GM12874 (cell line): Measurements from ENCODE around the gene SCCPDH.

Source experiments
- TF ChIP-seq, protein P1 (sequence below): IDR thresholded peaks from 2 replicates; pipeline ENCODE4 v1.5.1; 2011; ENCODE audit warnings: low read depth, mild to moderate bottlenecking, control low read depth, low read length, moderate library complexity; ENCODE audit not compliant: insufficient read depth

The SCCPDH gene

DNA sequence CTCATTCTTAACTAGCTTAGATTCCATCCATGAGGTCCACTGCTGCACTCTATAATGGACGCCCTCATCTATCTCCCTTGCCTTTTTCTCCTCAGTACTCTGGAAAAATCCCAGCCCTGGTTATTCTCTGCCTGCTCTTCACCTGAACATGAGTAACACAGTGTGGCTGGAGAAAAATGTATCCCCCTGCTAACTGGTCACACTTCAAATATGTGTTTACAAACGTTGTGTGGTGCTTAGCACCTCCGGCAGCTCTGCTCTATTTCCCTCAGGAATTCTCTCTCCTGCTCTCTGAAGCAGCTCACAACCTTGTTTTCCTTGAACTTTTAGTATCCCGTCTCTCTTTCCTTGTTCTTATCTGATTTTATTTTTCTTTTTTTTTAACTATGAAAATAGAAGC is 4.1 kb downstream of the SCCPDH start:
- TF ChIP-seq, protein P1, sequence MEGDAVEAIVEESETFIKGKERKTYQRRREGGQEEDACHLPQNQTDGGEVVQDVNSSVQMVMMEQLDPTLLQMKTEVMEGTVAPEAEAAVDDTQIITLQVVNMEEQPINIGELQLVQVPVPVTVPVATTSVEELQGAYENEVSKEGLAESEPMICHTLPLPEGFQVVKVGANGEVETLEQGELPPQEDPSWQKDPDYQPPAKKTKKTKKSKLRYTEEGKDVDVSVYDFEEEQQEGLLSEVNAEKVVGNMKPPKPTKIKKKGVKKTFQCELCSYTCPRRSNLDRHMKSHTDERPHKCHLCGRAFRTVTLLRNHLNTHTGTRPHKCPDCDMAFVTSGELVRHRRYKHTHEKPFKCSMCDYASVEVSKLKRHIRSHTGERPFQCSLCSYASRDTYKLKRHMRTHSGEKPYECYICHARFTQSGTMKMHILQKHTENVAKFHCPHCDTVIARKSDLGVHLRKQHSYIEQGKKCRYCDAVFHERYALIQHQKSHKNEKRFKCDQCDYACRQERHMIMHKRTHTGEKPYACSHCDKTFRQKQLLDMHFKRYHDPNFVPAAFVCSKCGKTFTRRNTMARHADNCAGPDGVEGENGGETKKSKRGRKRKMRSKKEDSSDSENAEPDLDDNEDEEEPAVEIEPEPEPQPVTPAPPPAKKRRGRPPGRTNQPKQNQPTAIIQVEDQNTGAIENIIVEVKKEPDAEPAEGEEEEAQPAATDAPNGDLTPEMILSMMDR = no peak

DNA sequence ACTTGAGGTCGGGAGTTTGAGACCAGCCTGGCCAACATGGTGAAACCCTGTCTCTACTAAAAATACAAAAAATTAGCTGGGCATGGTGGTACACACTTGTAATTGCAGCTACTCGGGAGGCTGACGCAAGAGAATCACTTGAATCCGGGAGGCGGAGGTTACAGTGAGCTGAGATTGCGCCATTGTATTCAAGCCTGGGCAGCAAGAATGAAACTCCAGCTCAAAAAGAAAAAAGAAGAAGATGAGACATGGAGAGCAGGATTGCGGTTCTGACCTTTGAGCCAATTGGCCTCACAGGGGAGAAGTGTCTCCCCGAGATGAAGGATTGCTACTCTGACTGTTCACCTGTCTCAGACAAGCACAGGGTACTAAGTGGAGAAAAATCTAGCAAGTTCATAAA is 6.6 kb downstream of the SCCPDH start:
- TF ChIP-seq, protein P1 = no peak

DNA sequence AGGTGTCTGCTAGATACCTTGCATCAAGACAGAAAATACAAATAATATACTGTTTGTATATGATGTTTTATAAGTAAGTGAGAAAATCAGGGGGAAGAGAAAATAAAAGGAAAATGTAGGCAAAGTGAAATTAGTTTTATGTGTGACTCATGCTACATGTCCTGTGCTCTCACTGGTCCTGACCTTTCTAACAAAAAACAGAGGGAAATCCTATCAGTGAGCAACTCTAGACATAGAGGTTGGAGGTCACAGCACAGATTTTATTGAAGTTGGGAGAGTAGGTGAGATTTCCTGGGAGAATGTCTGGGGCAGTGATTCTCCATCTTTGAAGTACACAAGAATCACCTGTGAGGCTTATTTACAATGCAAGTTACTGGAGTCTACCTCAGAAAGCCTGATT is 9.5 kb downstream of the SCCPDH start:
- TF ChIP-seq, protein P1 = no peak

DNA sequence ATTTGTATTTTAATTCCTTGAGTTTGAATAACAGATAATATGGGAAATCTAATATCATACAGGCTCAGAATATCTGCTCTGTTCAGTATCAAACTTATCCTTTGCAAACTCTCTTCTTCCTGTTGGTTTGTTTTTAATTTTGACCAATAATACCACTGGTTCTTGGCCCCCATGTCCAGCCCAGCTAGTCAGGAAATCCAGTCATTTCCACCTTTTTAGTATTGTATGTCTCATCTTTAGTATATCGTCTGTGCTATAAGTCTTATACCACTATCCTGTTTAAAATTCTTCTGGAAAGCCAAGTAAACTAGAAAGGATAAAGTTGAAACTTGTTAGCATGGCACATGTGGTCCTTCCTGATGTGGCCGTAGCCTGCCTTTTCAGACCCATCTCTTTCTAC is 10.7 kb downstream of the SCCPDH start:
- TF ChIP-seq, protein P1 = no peak

DNA sequence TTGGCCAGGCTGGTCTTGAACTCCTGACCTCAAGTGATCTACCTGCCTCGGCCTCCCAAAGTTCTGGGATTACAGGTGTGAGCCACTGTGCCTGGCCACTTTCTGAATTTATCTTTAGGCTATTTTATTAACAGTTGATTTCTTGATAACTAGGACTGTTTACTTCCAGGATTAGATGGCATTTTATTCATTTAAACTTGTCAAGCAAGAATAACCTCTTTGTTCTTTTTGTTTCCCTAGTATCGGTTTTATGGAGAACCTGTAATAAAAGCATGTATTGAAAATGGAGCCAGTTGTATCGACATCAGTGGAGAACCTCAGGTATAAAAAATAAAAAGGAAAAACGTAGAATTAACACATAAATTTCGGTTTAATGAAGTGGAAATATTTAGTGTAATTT is 11.5 kb downstream of the SCCPDH start:
- TF ChIP-seq, protein P1 = no peak

DNA sequence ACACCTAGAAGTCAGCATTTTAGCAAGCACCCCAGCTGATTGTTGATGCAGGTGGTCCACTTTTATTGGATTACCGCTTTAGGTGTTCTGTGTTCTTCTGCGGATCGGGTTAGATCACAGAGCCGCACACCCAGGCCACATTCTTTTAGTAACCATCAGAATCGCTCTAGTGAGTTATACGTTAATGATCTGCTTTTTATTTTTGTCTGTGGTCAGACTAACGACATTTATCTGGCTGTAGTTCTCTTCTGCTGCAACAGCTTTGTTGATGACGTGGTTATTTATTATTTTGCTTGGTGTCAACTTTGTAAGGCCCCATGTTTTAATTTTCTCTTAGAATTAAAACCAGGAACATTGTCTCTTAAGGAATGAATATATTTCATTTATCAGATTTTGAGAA is 18.2 kb downstream of the SCCPDH start:
- TF ChIP-seq, protein P1 = no peak

DNA sequence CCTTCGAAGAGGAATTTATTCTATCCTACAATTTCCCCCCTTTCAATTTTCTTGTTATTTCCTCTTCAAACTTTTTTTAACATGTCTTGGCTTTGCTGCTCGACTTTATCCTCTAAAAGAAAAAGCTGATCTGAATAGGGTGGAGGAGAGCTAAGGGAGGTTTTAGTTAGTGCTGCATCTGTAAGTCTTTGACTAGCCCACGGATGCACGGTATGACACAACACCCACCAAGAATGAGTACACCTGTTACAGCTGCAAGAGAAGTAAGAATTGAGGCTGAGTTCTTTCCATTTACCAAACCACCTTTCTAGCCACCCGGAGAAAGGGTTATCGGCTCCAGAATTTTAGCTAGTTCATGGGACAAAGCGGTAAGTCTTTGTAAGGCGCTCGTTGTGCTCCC is 23.8 kb downstream of the SCCPDH start:
- TF ChIP-seq, protein P1 = no peak

DNA sequence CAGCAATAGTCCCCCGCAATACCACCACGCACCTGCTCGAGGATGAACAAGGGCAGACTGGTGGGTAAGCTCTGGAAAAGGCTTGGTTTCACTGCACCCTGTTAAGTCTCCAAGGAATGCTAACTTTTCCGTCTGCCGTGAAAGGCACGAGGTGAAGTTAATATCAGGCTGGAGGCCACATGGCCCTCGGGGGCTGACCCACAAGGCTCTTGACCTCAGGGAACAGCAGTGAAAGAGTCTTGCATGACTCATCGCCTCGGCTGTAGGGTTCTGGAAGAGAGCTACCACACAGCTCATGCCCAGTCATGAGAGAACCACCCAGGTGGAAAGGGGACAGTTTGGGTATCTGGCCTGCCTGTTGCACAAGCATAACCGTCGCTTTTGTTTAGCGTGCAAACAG is 24.7 kb downstream of the SCCPDH start:
- TF ChIP-seq, protein P1 = no peak
